HCT116 (cell line): ENCODE data around the gene ATP8B4. TPM values are rescaled to one million over a fixed set of nuclear protein-coding genes. Genes with fewer than 3 reads are reported as not detected.

ENCODE experiments used
- ATAC-seq: fragments of 200-7000 bp; cut with Tn5 transposase; 2 replicates; pipeline ENCODE4 v1.9.1; 2020; ENCODE audit warnings: mild to moderate bottlenecking, moderate library complexity
- BruUV-seq: library from RNA; stranded (reverse); fragments of 400-500 nt; replicated peaks from 2 replicates; lab custom pipeline; 2021; lab: Mats Ljungman, UMichigan
- CTCF ChIA-PET: fragments of 300-600 bp; sonication (Branson Sonifier 250); formaldehyde crosslinking; loops from one replicate; lab custom pipeline; 2021; ENCODE audit warnings: antibody characterized with exemption; lab: Charles Lee
- POLR2A ChIA-PET: fragments of 300-600, 350-600 bp; sonication (Branson Sonifier 250); formaldehyde crosslinking; loops from one replicate; lab custom pipeline; 2021; ENCODE audit warnings: antibody characterized with exemption; lab: Charles Lee
- RAD21 ChIA-PET, 2 experiments: fragments of 300-600 bp; sonication (Branson Sonifier 250); formaldehyde crosslinking; loops; one replicate each; lab custom pipeline; 2023; ENCODE audit warnings: low total read pairs in 2 of 2; ENCODE audit not compliant: uncharacterized antibody in 2 of 2, unreplicated experiment in 2 of 2, low non-redundant PET in 1 of 2; lab: Charles Lee
- DNase-seq: peaks from one replicate; pipeline ENCODE4 v3.0.0-alpha.2; 2010; ENCODE audit warnings: low read depth, low spot score
- H2AFZ ChIP-seq: fragments of 200-600 bp; shearing (Covaris generic), sonication (generic); 2 replicates; pipeline ENCODE4 v1.6.1; 2017; ENCODE audit warnings: low read depth, mixed run types, mixed read lengths, antibody characterized with exemption, low read length; ENCODE audit not compliant: poor library complexity, severe bottlenecking
- H3K27ac ChIP-seq: 2 replicates; pipeline ENCODE4 v1.5.1; 2012; ENCODE audit warnings: low read depth, low read length
- H3K27me3 ChIP-seq: fragments of 200-600 bp; sonication (generic); 2 replicates; pipeline ENCODE4 v1.6.1; 2016; ENCODE audit warnings: mixed run types, low read length, mixed read lengths; ENCODE audit not compliant: insufficient read depth
- H3K36me3 ChIP-seq, 2 experiments: fragments of 200-500 bp in 1 of 2; fragments of 200-600 bp in 1 of 2; sonication (Bioruptor generic) in 1 of 2; sonication (generic) in 1 of 2; 2 replicates each; pipeline versions ENCODE4 v1.5.1 to v1.6.1; 2014 to 2016; ENCODE audit warnings: low read length in 2 of 2, inconsistent platforms in 1 of 2, mixed read lengths in 1 of 2, mixed run types in 1 of 2; ENCODE audit not compliant: insufficient read depth in 2 of 2, control insufficient read depth in 1 of 2
- H3K4me1 ChIP-seq, 2 experiments: fragments of 200-600 bp in 1 of 2; sonication (generic) in 1 of 2; 2 replicates each; pipeline versions ENCODE4 v1.5.1 to v1.6.1; 2012 to 2017; ENCODE audit warnings: low read length in 2 of 2, inconsistent platforms in 1 of 2, mild to moderate bottlenecking in 1 of 2, mixed read lengths in 1 of 2, mixed run types in 1 of 2, moderate library complexity in 1 of 2; ENCODE audit not compliant: insufficient read depth in 2 of 2, control insufficient read depth in 1 of 2
- H3K4me2 ChIP-seq: fragments of 200-600 bp; sonication (generic); 2 replicates; pipeline ENCODE4 v1.6.1; 2017; ENCODE audit warnings: mixed run types, low read length, mixed read lengths
- H3K4me3 ChIP-seq, 2 experiments: fragments of 200-600 bp in 1 of 2; sonication (generic) in 1 of 2; replicated peaks in 1 of 2; 2 replicates each; pipeline ENCODE4 v1.5.1; 2011 to 2016; ENCODE audit warnings: low read length in 2 of 2, control low read depth in 1 of 2, low read depth in 1 of 2, mild to moderate bottlenecking in 1 of 2, mixed read lengths in 1 of 2, mixed run types in 1 of 2
- H3K79me2 ChIP-seq: fragments of 200-600 bp; sonication (generic); 2 replicates; pipeline ENCODE4 v1.6.1; 2017; ENCODE audit warnings: mild to moderate bottlenecking, mixed run types, low read length, moderate library complexity, mixed read lengths; ENCODE audit not compliant: insufficient read depth
- H3K9ac ChIP-seq: fragments of 200-600 bp; sonication (generic); 2 replicates; pipeline ENCODE4 v1.6.1; 2016; ENCODE audit warnings: low read length, mixed read lengths
- H3K9me2 ChIP-seq: fragments of 200-600 bp; sonication (generic), shearing (Covaris generic); 2 replicates; pipeline ENCODE4 v1.6.1; 2017; ENCODE audit warnings: mixed run types, mild to moderate bottlenecking, moderate library complexity; ENCODE audit not compliant: insufficient read depth
- H3K9me3 ChIP-seq, 2 experiments: fragments of 200-500 bp in 1 of 2; fragments of 200-600 bp in 1 of 2; sonication (Bioruptor generic) in 1 of 2; sonication (generic) in 1 of 2; 2 replicates each; pipeline ENCODE4 v1.6.1; 2014 to 2017; ENCODE audit warnings: low read length in 2 of 2, mixed read lengths in 2 of 2, inconsistent platforms in 1 of 2, low read depth in 1 of 2, mild to moderate bottlenecking in 1 of 2, mixed run types in 1 of 2, moderate library complexity in 1 of 2; ENCODE audit not compliant: control insufficient read depth in 1 of 2, insufficient read depth in 1 of 2
- H4K20me1 ChIP-seq: fragments of 200-600 bp; sonication (generic), shearing (Covaris generic); 2 replicates; pipeline ENCODE4 v1.6.1; 2017; ENCODE audit warnings: mixed run types, mild to moderate bottlenecking, moderate library complexity; ENCODE audit not compliant: insufficient read depth
- ATF3 ChIP-seq: IDR thresholded peaks from 2 replicates; pipeline ENCODE4 v1.6.1; 2012
- CBX3 ChIP-seq: IDR thresholded peaks from 2 replicates; pipeline ENCODE4 v1.6.1; 2012; ENCODE audit warnings: low read depth
- CEBPB ChIP-seq: IDR thresholded peaks from 2 replicates; pipeline ENCODE4 v1.6.1; 2012; ENCODE audit warnings: low read depth
- EGR1 ChIP-seq: IDR thresholded peaks from 2 replicates; pipeline ENCODE4 v1.6.1; 2012; ENCODE audit warnings: low read depth
- ELF1 ChIP-seq: IDR thresholded peaks from 2 replicates; pipeline ENCODE4 v1.6.1; 2012; ENCODE audit warnings: low read depth, borderline replicate concordance
- EZH2 ChIP-seq: fragments of 200-600 bp; sonication (generic); IDR thresholded peaks from 2 replicates; pipeline ENCODE4 v1.6.1; 2017; ENCODE audit warnings: antibody characterized with exemption, mixed run types
- EZH2phosphoT487 ChIP-seq: fragments of 200-600 bp; IDR thresholded peaks from 2 replicates; pipeline ENCODE4 v1.6.1; 2018; ENCODE audit warnings: antibody characterized with exemption, borderline replicate concordance
- FOSL1 ChIP-seq: IDR thresholded peaks from 2 replicates; pipeline ENCODE4 v1.6.1; 2012; ENCODE audit warnings: low read depth
- JUND ChIP-seq: IDR thresholded peaks from 2 replicates; pipeline ENCODE4 v1.6.1; 2012
- POLR2A ChIP-seq: IDR thresholded peaks from 2 replicates; pipeline ENCODE4 v1.7.0; 2011; ENCODE audit warnings: borderline replicate concordance; ENCODE audit not compliant: insufficient read depth, insufficient read length; ENCODE audit errors: extremely low read depth
- POLR2AphosphoS5 ChIP-seq: IDR thresholded peaks from 2 replicates; pipeline ENCODE4 v1.6.1; 2011; ENCODE audit warnings: mild to moderate bottlenecking, low read depth, low read length, moderate library complexity
- SIN3A ChIP-seq: IDR thresholded peaks from 2 replicates; pipeline ENCODE4 v1.6.1; 2012; ENCODE audit warnings: low read depth
- YY1 ChIP-seq: IDR thresholded peaks from 2 replicates; pipeline ENCODE4 v1.6.1; 2011; ENCODE audit warnings: low read length, low read depth, moderate library complexity, mild to moderate bottlenecking; ENCODE audit not compliant: insufficient replicate concordance; ENCODE audit errors: extremely low read depth
- intact Hi-C: fragments of 100-400 bp; cut with micrococcal nuclease; formaldehyde crosslinking; loops from 2 replicates; pipeline ENCODE4 v1.10.0; 2022
- total RNA-seq: library from RNA; stranded (reverse); gene quantifications from one replicate; pipeline ENCODE4 v1.2.1, GENCODE V29; 2021; ENCODE audit not compliant: unreplicated experiment
- TF ChIP-seq, protein P1 (sequence below): IDR thresholded peaks from 2 replicates; pipeline ENCODE4 v1.6.1; 2012
- TF ChIP-seq, protein P2 (sequence below): IDR thresholded peaks from 2 replicates; pipeline ENCODE4 v1.6.1; 2011; ENCODE audit warnings: mild to moderate bottlenecking, low read length, moderate library complexity; ENCODE audit not compliant: insufficient replicate concordance; ENCODE audit errors: extremely low read depth
- TF ChIP-seq, protein P3 (sequence below): IDR thresholded peaks from 2 replicates; pipeline ENCODE4 v1.6.1; 2012; ENCODE audit warnings: low read depth

Gene ATP8B4
- total RNA-seq, 1 experiment from 2014 or later: 0.25 TPM

GRCh38 chr15:49987198-49987785 lies 131.7 kb downstream of the ATP8B4 start:
- intact Hi-C loops: no loop called here
- Histone ChIP-seq H3K4me3 (no peak overlapping the region), H3K27me3 (no peaks in the 10 kb centered on the region), H3K36me3 (no peaks in the 10 kb centered on the region), H3K9me2 (no peaks in the 10 kb centered on the region), H4K20me1 (no peaks in the 10 kb centered on the region), H3K27ac (no peak overlapping the region), H2AFZ (no peak overlapping the region), H3K9ac (no peak overlapping the region), H3K4me1 (no peaks in the 10 kb centered on the region), H3K79me2 (no peaks in the 10 kb centered on the region), H3K4me2 (no peak overlapping the region), H3K9me3 (no peaks in the 10 kb centered on the region)
- ChIA-PET RAD21 (no interaction called here), POLR2A (no interaction called here), CTCF (interaction anchor here (0.8 kb wide), 1 partner anchor 112 kb away, joined by 3 read pairs; no protein-coding TSS in a partner anchor)
- TF ChIP-seq EZH2phosphoT487: no peak
- TF ChIP-seq SIN3A: no peak
- no peak for TF ChIP-seq EGR1
- TF ChIP-seq JUND: no peak
- TF ChIP-seq, protein P1, sequence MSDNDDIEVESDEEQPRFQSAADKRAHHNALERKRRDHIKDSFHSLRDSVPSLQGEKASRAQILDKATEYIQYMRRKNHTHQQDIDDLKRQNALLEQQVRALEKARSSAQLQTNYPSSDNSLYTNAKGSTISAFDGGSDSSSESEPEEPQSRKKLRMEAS: no peak
- TF ChIP-seq, protein P2, sequence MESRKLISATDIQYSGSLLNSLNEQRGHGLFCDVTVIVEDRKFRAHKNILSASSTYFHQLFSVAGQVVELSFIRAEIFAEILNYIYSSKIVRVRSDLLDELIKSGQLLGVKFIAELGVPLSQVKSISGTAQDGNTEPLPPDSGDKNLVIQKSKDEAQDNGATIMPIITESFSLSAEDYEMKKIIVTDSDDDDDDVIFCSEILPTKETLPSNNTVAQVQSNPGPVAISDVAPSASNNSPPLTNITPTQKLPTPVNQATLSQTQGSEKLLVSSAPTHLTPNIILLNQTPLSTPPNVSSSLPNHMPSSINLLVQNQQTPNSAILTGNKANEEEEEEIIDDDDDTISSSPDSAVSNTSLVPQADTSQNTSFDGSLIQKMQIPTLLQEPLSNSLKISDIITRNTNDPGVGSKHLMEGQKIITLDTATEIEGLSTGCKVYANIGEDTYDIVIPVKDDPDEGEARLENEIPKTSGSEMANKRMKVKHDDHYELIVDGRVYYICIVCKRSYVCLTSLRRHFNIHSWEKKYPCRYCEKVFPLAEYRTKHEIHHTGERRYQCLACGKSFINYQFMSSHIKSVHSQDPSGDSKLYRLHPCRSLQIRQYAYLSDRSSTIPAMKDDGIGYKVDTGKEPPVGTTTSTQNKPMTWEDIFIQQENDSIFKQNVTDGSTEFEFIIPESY: no peak
- TF ChIP-seq POLR2A: no peak
- no peak for TF ChIP-seq ATF3
- TF ChIP-seq CBX3: no peak
- no peak for TF ChIP-seq FOSL1
- no peak for TF ChIP-seq POLR2AphosphoS5
- TF ChIP-seq YY1: no peak
- no peak for TF ChIP-seq ELF1
- TF ChIP-seq EZH2: no peak
- TF ChIP-seq CEBPB: no peak
- TF ChIP-seq, protein P3, sequence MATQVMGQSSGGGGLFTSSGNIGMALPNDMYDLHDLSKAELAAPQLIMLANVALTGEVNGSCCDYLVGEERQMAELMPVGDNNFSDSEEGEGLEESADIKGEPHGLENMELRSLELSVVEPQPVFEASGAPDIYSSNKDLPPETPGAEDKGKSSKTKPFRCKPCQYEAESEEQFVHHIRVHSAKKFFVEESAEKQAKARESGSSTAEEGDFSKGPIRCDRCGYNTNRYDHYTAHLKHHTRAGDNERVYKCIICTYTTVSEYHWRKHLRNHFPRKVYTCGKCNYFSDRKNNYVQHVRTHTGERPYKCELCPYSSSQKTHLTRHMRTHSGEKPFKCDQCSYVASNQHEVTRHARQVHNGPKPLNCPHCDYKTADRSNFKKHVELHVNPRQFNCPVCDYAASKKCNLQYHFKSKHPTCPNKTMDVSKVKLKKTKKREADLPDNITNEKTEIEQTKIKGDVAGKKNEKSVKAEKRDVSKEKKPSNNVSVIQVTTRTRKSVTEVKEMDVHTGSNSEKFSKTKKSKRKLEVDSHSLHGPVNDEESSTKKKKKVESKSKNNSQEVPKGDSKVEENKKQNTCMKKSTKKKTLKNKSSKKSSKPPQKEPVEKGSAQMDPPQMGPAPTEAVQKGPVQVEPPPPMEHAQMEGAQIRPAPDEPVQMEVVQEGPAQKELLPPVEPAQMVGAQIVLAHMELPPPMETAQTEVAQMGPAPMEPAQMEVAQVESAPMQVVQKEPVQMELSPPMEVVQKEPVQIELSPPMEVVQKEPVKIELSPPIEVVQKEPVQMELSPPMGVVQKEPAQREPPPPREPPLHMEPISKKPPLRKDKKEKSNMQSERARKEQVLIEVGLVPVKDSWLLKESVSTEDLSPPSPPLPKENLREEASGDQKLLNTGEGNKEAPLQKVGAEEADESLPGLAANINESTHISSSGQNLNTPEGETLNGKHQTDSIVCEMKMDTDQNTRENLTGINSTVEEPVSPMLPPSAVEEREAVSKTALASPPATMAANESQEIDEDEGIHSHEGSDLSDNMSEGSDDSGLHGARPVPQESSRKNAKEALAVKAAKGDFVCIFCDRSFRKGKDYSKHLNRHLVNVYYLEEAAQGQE: no peak
- BruUV-seq: no TSS peak
- DNase-seq: no peak
- no peak for ATAC-seq
